Activated T-cell treated with anti-CD3 and anti-CD28 coated beads, Interleukin-2, amount 50 U/mL, for 1 hour (primary cell): ENCODE data around the gene FAM222B.
"Not testable (repeated sequence)": the region's sequence is repeated elsewhere in the genome, so short reads cannot be mapped to it uniquely, and the experiment has no call there.

ENCODE experiments used
- DNase-seq: peaks from one replicate; pipeline ENCODE4 v3.0.0-alpha.2; 2020

The FAM222B gene

GRCh38 chr17:28842282-28843012 lies at the start of gene FAM222B:
FAM222B (minus strand) TSS chr17:28842790; CDS start chr17:28766667, 76,123 bp downstream.
- DNase-seq, result peak; percentile 84

- no peak for DNase-seq
Observed at GRCh38 chr17:28892024-28892423, 49.4 kb upstream of the FAM222B start.

GRCh38 chr17:28891201-28891600 lies 48.6 kb upstream of the FAM222B start:
- no peak for DNase-seq

- DNase-seq, result no peak
Observed at GRCh38 chr17:28889996-28890395, 47.4 kb upstream of the FAM222B start.

- no peak for DNase-seq
Observed at GRCh38 chr17:28888832-28889231, 46.2 kb upstream of the FAM222B start.

- no peak for DNase-seq
Observed at GRCh38 chr17:28887871-28888471, 45.4 kb upstream of the FAM222B start.

- no peak for DNase-seq
Observed at GRCh38 chr17:28885951-28886350, 43.4 kb upstream of the FAM222B start.

- no peak for DNase-seq
Observed at GRCh38 chr17:28885363-28885762, 42.8 kb upstream of the FAM222B start.

GRCh38 chr17:28883967-28884702 lies 41.5 kb upstream of the FAM222B start:
- DNase-seq, result no peak

GRCh38 chr17:28882154-28882895 lies 39.7 kb upstream of the FAM222B start:
- no peak for DNase-seq

GRCh38 chr17:28881533-28882056 lies 39.0 kb upstream of the FAM222B start:
- no peak for DNase-seq

GRCh38 chr17:28880572-28880945 lies 38.0 kb upstream of the FAM222B start:
- no peak for DNase-seq

- DNase-seq, result no peak
Observed at GRCh38 chr17:28879886-28880571, 37.4 kb upstream of the FAM222B start.

- DNase-seq, result no peak
Observed at GRCh38 chr17:28878981-28879380, 36.4 kb upstream of the FAM222B start.

- DNase-seq, result no peak
Observed at GRCh38 chr17:28878158-28878910, 35.7 kb upstream of the FAM222B start.

- DNase-seq, result not testable (repeated sequence)
Observed at GRCh38 chr17:28877150-28877711, 34.6 kb upstream of the FAM222B start.

GRCh38 chr17:28875848-28876550 lies 33.4 kb upstream of the FAM222B start:
- no peak for DNase-seq

- DNase-seq, result no peak
Observed at GRCh38 chr17:28874750-28875149, 32.2 kb upstream of the FAM222B start.

GRCh38 chr17:28873839-28874238 lies 31.2 kb upstream of the FAM222B start:
- DNase-seq, result no peak

- peak; percentile 34 for DNase-seq
Observed at GRCh38 chr17:28871056-28871579, 28.5 kb upstream of the FAM222B start.
